H1 (cell line): ENCODE results near the gene DUS1L. TPM values are rescaled to one million over a fixed set of nuclear protein-coding genes. Genes with fewer than 3 reads are reported as not detected.

ENCODE experiments used
- CTCF ChIA-PET: fragments of 300-600 bp; sonication (Branson Sonifier 250); formaldehyde crosslinking; loops from one replicate; lab custom pipeline; 2021; ENCODE audit not compliant: partially characterized antibody; lab: Charles Lee
- POLR2A ChIA-PET: fragments of 300-600 bp; sonication (Branson Sonifier 250); formaldehyde crosslinking; loops from one replicate; lab custom pipeline; 2021; ENCODE audit warnings: inconsistent platforms; ENCODE audit not compliant: partially characterized antibody; lab: Charles Lee
- DNase-seq, 2 experiments: peaks; one replicate each; pipeline versions ENCODE4 v3.0.0 to v3.0.0-alpha.2; 2010 to 2022; ENCODE audit warnings: low spot score in 2 of 2, low read depth in 1 of 2, mixed read lengths in 1 of 2
- FAIRE-seq: peaks from 2 replicates; lab custom pipeline; 2011; peaks lifted over from hg19 to GRCh38; lab: Jason Lieb, UNC
- H2AFZ ChIP-seq: 2 replicates; pipeline ENCODE4 v1.8.1; 2012; ENCODE audit warnings: low read length, inconsistent platforms
- H2AK5ac ChIP-seq: 2 replicates; pipeline ENCODE4 v1.6.1; 2013; ENCODE audit warnings: low read depth, low read length
- H2BK120ac ChIP-seq: replicated peaks from 2 replicates; pipeline ENCODE3; 2013; ENCODE audit warnings: low read depth, low read length, inconsistent platforms
- H2BK12ac ChIP-seq: 2 replicates; pipeline ENCODE4 v1.6.1; 2013; ENCODE audit warnings: low read depth, low read length
- H2BK15ac ChIP-seq: 2 replicates; pipeline ENCODE4 v1.6.1; 2013; ENCODE audit warnings: low read length
- H2BK20ac ChIP-seq: 2 replicates; pipeline ENCODE4 v1.6.1; 2013; ENCODE audit warnings: low read length
- H2BK5ac ChIP-seq: 2 replicates; pipeline ENCODE4 v1.6.1; 2013; ENCODE audit warnings: low read depth, low read length
- H3K14ac ChIP-seq: 2 replicates; pipeline ENCODE4 v1.6.1; 2013; ENCODE audit warnings: inconsistent platforms; ENCODE audit not compliant: insufficient read length
- H3K18ac ChIP-seq: 2 replicates; pipeline ENCODE4 v1.6.1; 2013; ENCODE audit warnings: low read length; ENCODE audit errors: extremely low read depth
- H3K23ac ChIP-seq: 2 replicates; pipeline ENCODE4 v1.6.1; 2013; ENCODE audit warnings: inconsistent platforms; ENCODE audit not compliant: insufficient read length
- H3K23me2 ChIP-seq: 2 replicates; pipeline ENCODE4 v1.6.1; 2013; ENCODE audit warnings: low read depth, low read length
- H3K27ac ChIP-seq: 2 replicates; pipeline ENCODE4 v1.6.1; 2011; ENCODE audit warnings: low read depth, low read length, inconsistent platforms
- H3K27me3 ChIP-seq, 4 experiments: replicated peaks in 1 of 4; 1 replicate in 1 of 4; 2 replicates in 3 of 4; pipeline versions ENCODE4 v1.6.1 to v1.8.1; 2011 to 2013; ENCODE audit warnings: low read length in 3 of 4, mild to moderate bottlenecking in 3 of 4, inconsistent platforms in 2 of 4, mixed read lengths in 2 of 4, moderate library complexity in 1 of 4; ENCODE audit not compliant: control insufficient read depth in 3 of 4, insufficient read depth in 3 of 4; ENCODE audit errors: extremely low read depth in 1 of 4
- H3K36me3 ChIP-seq, 4 experiments: 2 replicates each; pipeline versions ENCODE4 v1.6.1 to v1.8.1; 2011 to 2013; ENCODE audit warnings: mild to moderate bottlenecking in 4 of 4, low read length in 3 of 4, moderate library complexity in 2 of 4, control low read depth in 1 of 4, inconsistent platforms in 1 of 4; ENCODE audit not compliant: insufficient read depth in 4 of 4, control insufficient read depth in 2 of 4
- H3K4ac ChIP-seq: replicated peaks from 2 replicates; pipeline ENCODE3; 2013; ENCODE audit warnings: low read length, low read depth, mixed read lengths, inconsistent platforms; ENCODE audit not compliant: insufficient read length
- H3K4me1 ChIP-seq, 4 experiments: replicated peaks in 1 of 4; 1 replicate in 1 of 4; 2 replicates in 3 of 4; pipeline versions ENCODE4 v1.6.1 to v1.8.1; 2011 to 2013; ENCODE audit warnings: low read length in 3 of 4, inconsistent platforms in 2 of 4, mixed read lengths in 1 of 4; ENCODE audit not compliant: insufficient read depth in 4 of 4, control insufficient read depth in 3 of 4
- H3K4me2 ChIP-seq, 2 experiments: 2 replicates each; pipeline versions ENCODE4 v1.6.1 to v1.8.1; 2011 to 2013; ENCODE audit warnings: low read depth in 2 of 2, low read length in 2 of 2, control low read depth in 1 of 2, inconsistent platforms in 1 of 2, mild to moderate bottlenecking in 1 of 2; ENCODE audit not compliant: insufficient read depth in 1 of 2
- H3K4me3 ChIP-seq, 4 experiments: fragments of 200-600, 300-600 bp in 1 of 4; sonication (generic), shearing (Covaris generic), sonication (Bioruptor Twin) in 1 of 4; 2 replicates each; pipeline versions ENCODE4 v1.5.1 to v1.8.1; 2011 to 2016; ENCODE audit warnings: low read length in 4 of 4, low read depth in 3 of 4, control low read depth in 2 of 4, inconsistent platforms in 2 of 4, mild to moderate bottlenecking in 2 of 4, mixed read lengths in 1 of 4, moderate library complexity in 1 of 4; ENCODE audit not compliant: insufficient read depth in 2 of 4; ENCODE audit errors: extremely low read depth in 1 of 4
- H3K56ac ChIP-seq: replicated peaks from 2 replicates; pipeline ENCODE3; 2013; ENCODE audit warnings: low read depth, mild to moderate bottlenecking, mixed read lengths, low read length, inconsistent platforms; ENCODE audit not compliant: insufficient read length
- H3K79me1 ChIP-seq: 2 replicates; pipeline ENCODE4 v1.6.1; 2013; ENCODE audit warnings: low read depth, low read length, control low read depth
- H3K79me2 ChIP-seq, 2 experiments: 2 replicates each; pipeline versions ENCODE4 v1.6.1 to v1.8.1; 2012 to 2013; ENCODE audit warnings: low read length in 2 of 2, mild to moderate bottlenecking in 2 of 2, inconsistent platforms in 1 of 2; ENCODE audit not compliant: insufficient read depth in 2 of 2, control insufficient read depth in 1 of 2
- H3K9ac ChIP-seq, 4 experiments: replicated peaks in 1 of 4; 1 replicate in 1 of 4; 2 replicates in 3 of 4; pipeline versions ENCODE4 v1.6.1 to v1.8.1; 2011 to 2013; ENCODE audit warnings: low read depth in 3 of 4, low read length in 3 of 4, control low read depth in 2 of 4, mild to moderate bottlenecking in 2 of 4, moderate library complexity in 2 of 4, inconsistent platforms in 1 of 4; ENCODE audit errors: extremely low read depth in 1 of 4
- H3K9me3 ChIP-seq, 2 experiments: 2 replicates each; pipeline versions ENCODE4 v1.6.1 to v1.8.1; 2012 to 2013; ENCODE audit warnings: mild to moderate bottlenecking in 2 of 2, moderate library complexity in 2 of 2, control low read depth in 1 of 2, inconsistent platforms in 1 of 2, low read depth in 1 of 2, low read length in 1 of 2, mixed read lengths in 1 of 2; ENCODE audit not compliant: insufficient read depth in 2 of 2
- H4K20me1 ChIP-seq, 2 experiments: replicated peaks in 1 of 2; 2 replicates each; pipeline versions ENCODE3 to v1.8.1; 2011 to 2013; ENCODE audit warnings: inconsistent platforms in 2 of 2, low read length in 2 of 2, mild to moderate bottlenecking in 1 of 2; ENCODE audit not compliant: insufficient read depth in 2 of 2, control insufficient read depth in 1 of 2
- H4K5ac ChIP-seq: 2 replicates; pipeline ENCODE4 v1.6.1; 2013; ENCODE audit warnings: low read length, low read depth, mixed read lengths, inconsistent platforms; ENCODE audit not compliant: insufficient read length
- H4K8ac ChIP-seq: 2 replicates; pipeline ENCODE4 v1.8.0; 2013; ENCODE audit warnings: mild to moderate bottlenecking, moderate library complexity, low read length, inconsistent platforms; ENCODE audit not compliant: insufficient read depth; ENCODE audit errors: extremely low read depth
- H4K91ac ChIP-seq: replicated peaks from 2 replicates; pipeline ENCODE3; 2013; ENCODE audit warnings: low read length, mixed read lengths, inconsistent platforms; ENCODE audit not compliant: insufficient read length
- WGBS, 2 experiments: shearing (Covaris generic) in 1 of 2; methylation state at CpG; one replicate each; pipeline versions ENCODE4 v1.1.6 to v1.1.7; 2013 to 2015; ENCODE audit warnings: low lambda C conversion rate in 2 of 2, mixed read lengths in 2 of 2, inconsistent platforms in 1 of 2, low coverage in 1 of 2, missing lambda C conversion rate in 1 of 2; ENCODE audit not compliant: insufficient replicate concordance in 2 of 2, insufficient coverage in 1 of 2, insufficient read length in 1 of 2; ENCODE audit errors: extremely low coverage in 1 of 2, missing lambda C conversion rate in 1 of 2; 5-methylcytosine and 5-hydroxymethylcytosine counted together
- polyA plus RNA-seq, 7 experiments: library from polyadenylated mRNA; depleted of rRNA in 3 of 7; stranded (reverse) in 5 of 7; unstranded in 2 of 7; fragments of >200 nt in 5 of 7; fragments of 200-250 nt in 2 of 7; gene quantifications; 1 replicate in 5 of 7; 2 replicates in 1 of 7; 4 replicates in 1 of 7; pipeline versions ENCODE4 v1.2.1 to v1.2.3, GENCODE V29; 2011 to 2013; ENCODE audit warnings: missing spikeins in 2 of 7, mixed read lengths in 2 of 7
- total RNA-seq: library from RNA; stranded (reverse); fragmentation: NEBNext Ultra II Directional; extraction: Animal tissue kit (Norgen Biotek cat#: 25700); gene quantifications from 2 replicates; pipeline ENCODE4 v1.2.1, GENCODE V29; 2021

Gene DUS1L
- total and polyA plus RNA-seq, 2 of the 8 experiments (the other 6 are each of a cell fraction or from before 2014, with no cell fraction given) = 34.5 to 69.1 TPM

GRCh38 chr17:82023447-82024241 is 42.0 kb downstream of the DUS1L start:
- ChIA-PET CTCF (interaction anchor here (1.1 to 2.0 kb wide), 4 partner anchors 26 to 96 kb away, joined by 3 to 5 read pairs (median 4); partner anchors contain the start of gene MAFG), POLR2A (interaction anchor here (0.5 to 4.3 kb wide), 11 partner anchors 8 to 357 kb away, joined by 3 to 22 read pairs (median 5); partner anchors contain the start of genes ASPSCR1, CCDC137, DCXR and FASN)
- Histone ChIP-seq H4K20me1 (peaks cover 7 to 14% of the 10 kb centered on the region in 2 experiments), H3K18ac (peak overlapping the region; percentile 71), H3K79me1 (peaks cover 4% of the 10 kb centered on the region; the same call in 1 of the 2 replicates), H2BK5ac (peak overlapping the region; percentile 10; the same call in 1 of the 2 replicates), H4K8ac (peak overlapping the region; percentile 45), H3K23me2 (peaks cover 12% of the 10 kb centered on the region), H3K4ac (peak overlapping the region; percentile 21), H3K14ac (no peak overlapping the region), H2BK15ac (no peak overlapping the region), H3K4me1 (peaks cover 0 to 14% (median 8%) of the 10 kb centered on the region in 4 experiments; a peak in 5 of 7 replicates), H3K27ac (no peak overlapping the region), H3K23ac (no peak overlapping the region), H3K9me3 (no peaks in the 10 kb centered on the region), H4K5ac (no peak overlapping the region), H3K9ac (peak overlapping the region; percentile 8 to 60 (median 34); a peak in 4 of 7 replicates), H3K36me3 (no peaks in the 10 kb centered on the region; a peak in 1 of 8 replicates), H3K56ac (no peak overlapping the region), H2BK12ac (no peak overlapping the region), H2AFZ (no peak overlapping the region), H3K4me2 (peak overlapping the region; percentile 85 to 96), H3K27me3 (no peaks in the 10 kb centered on the region), H2AK5ac (no peak overlapping the region), H2BK120ac (no peak overlapping the region), H3K4me3 (peak overlapping the region; percentile 64 to 86 (median 68)), H2BK20ac (no peak overlapping the region), H4K91ac (no peak overlapping the region), H3K79me2 (peaks cover 0 to 12% of the 10 kb centered on the region in 2 experiments; a peak in 1 of 4 replicates)
- DNase-seq = no peak
- 11% methylated on average over 24 of the region's 55 CpGs; no CpG with 5 or more reads in 1 of the 2 experiments for WGBS, 2 experiments
- no peak for FAIRE-seq
